ENCODE results near the gene CPNE5. TPM values are rescaled to one million over a fixed set of nuclear protein-coding genes. Genes with fewer than 3 reads are reported as not detected.
"Not testable (repeated sequence)": the region's sequence is repeated elsewhere in the genome, so short reads cannot be mapped to it uniquely, and the experiment has no call there.

CPNE5 gene
- total RNA-seq, 1 donor from 2014 or later: 0.13 TPM

DNA sequence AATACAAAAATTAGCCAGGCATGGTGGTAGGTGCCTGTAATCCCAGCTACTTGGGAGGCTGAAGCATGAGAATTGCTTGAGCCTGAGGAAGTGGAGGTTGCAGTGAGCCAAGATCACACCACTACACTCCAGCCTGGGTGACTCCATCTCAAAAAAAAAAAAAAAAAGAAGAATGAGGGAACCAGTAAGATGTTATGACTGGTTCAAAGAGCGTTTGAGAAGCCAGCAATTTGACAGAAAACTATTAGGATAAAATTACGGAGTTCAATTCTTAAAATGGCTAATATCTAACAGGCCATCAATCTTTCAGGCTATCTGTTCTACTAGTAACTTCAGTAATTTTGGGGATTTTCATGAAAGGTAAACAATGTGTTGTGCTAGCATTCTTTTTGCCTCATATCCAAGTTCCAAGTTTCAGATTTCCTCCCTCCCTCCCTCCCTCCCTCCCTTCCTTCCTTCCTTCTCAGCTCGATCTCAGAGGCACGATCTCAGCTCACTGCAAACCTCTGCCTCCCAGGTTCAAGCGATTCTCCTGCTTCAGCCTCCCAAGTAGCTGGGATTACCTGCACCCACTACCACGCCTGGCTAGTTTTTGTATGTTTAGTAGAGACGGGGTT is 134.2 kb downstream of the CPNE5 start:
- not testable (repeated sequence) for DNase-seq (ENCODE audit: low read depth)

DNA sequence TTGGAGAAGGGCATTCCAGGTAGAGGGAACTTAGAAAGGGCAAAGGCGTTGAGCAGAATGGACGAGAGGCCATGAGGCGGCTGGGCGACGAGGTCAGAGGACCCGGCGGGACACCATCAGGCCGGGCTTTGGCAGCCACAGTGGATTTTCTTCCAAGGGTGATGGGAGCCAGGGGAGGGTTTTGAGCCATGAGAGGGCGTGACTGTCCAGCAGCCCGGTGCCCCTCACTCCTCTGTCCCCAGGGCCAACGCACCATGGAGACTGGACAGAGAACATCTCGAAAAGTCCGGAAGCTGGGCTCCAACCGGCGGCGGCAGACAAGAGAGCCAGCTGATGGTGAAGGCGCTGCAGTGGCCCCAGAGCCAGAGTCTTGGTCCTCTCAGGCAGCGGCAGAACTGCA is 135.3 kb downstream of the CPNE5 start:
- no peak for DNase-seq (ENCODE audit: low read depth)

DNA sequence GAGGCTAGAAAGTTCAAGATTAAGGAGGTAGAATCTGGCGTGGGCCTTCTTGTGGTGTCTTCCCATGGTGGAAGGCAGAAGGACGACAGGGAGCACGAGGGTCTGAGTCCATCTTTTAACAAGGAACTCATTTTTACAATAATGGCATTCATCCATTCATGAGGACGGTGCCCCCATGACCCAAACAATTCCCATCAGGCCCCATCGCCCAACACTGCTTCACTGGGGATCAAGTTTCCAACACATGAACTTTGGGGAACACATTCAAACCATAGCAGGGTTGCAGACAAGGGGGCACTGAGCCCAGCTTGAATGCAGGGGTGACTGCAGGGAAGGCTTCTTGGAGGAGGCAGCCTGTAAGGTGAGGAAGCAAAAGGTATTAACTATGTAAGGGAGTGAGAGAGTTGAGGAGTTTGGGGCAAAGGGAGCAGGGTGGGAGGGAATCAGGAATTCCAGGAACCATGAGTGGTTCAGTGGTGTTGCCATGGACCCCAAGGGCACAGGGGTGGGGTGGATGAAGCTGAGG is 136.1 kb downstream of the CPNE5 start:
- DNase-seq (ENCODE audit: low read depth): no peak

DNA sequence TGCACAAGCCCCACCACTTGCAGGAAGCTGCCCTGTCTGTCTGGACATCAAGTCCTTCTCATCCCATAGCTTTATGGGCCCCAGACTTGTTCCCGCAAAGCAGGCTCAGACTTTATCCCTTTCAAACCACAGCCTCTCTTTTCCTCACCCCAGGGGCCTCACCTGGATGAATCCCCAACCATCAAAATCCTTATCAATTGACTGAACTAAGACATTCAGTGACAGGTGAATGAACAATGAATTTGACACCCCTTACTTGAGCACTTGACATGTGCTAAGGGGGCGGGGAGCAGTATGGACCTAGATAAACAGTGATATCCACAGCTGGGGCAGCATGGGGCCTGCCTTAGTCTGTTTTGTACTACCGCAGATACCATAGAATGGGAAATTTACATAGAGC is 136.6 kb downstream of the CPNE5 start:
- DNase-seq (ENCODE audit: low read depth): no peak

DNA sequence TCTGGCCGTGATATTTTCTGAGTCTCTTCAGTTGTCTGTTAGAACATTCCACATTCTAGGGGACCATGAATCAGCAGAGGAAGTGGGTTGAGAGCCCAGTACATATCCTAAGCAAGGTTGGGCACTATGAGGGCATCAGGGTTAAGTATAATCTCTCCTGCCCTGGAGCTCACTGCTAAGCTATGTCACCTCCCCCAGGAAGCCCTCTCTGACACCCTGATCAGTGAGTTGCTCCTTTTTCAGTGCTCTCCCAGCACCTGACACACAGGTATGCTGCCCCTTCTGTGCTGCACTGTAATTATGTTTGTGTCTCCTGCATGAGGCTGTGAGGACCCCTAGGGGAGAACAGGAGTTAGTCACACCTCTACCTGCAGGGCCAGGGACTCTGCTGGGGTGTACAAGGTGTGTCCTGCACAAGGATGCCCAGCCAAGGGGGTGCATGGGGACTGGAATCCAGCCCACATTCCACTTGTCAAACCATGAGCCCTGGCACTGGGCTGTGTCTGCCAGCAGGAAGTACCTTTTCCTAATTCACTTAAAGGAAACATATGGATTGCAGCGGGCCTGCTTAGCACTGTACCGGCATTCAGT is 137.7 kb downstream of the CPNE5 start:
- peak; percentile 25 for DNase-seq (ENCODE audit: low read depth)

DNA sequence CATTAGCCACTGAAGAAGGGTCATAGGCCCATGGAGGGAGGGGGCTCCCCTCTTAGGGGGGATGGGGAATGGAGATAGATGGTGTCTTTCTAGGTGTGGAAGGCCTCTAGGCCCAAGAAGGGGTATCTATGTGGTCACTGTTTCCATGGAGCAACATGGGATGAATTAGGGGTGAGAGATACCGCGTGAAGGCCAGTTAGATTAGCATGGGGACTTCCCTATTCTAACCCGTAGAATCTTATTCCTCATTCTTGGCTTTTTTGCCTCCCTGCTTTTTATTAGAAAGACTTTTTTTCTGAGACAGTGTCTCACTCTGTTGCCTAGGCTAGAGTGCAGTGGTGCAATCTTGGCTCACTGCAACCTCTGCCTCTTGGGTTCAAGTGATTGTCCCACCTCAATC is 138.4 kb downstream of the CPNE5 start:
- DNase-seq (ENCODE audit: low read depth): no peak

DNA sequence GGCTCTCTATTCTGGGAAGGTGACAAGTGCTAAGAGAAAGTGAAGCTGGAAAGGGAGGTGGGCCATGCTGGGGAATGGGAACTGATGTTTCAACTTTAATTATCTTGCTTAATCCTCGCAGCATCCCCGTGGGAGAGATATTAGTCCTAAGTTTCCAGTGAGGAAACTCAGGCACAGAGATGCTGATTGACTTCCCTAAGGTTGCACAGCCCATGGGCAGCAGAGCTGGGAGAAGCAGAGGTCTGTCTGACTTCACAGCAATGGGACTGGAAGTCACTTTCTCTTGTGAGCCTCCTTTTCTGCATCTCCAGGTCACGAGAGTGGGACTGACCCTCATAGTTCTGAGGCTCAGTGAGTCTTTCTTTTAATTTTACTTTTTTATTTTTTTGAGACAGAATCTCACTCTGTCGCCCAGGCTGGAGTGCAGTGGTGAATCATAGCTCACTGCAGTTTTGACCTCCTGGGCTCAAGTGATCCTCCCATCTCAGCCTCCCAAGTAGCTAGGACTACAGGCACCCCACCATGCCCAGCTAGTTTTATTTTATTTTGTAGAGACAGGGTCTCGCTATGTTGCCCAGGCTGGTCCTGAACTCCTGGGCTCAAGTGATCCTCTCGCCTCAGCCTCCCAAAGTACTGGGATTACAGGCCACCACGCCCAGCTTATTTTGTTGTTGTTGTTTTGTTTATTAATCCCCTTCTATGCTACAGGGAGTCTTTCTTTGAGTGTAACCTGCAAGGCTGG is 139.0 kb downstream of the CPNE5 start:
- no peak for DNase-seq (ENCODE audit: low read depth)

DNA sequence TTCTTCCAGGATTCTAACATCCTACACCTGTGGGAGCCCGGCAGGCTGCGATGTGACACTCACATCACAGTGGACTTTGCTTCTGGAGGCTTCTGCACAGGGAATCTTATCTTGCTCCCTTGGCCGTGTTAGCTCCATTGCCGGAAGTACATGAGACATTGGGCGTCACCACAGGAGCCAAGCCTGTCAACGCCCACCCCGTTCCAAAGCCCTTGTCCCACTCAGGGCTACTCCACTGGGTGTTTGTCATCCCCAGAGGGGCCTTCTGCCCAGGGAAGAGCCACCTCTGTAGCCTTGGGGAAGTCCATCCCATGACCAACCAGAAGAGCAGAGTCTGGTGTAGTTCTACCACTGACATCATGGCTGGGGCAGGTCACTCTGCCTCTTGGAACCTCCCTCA is 139.9 kb downstream of the CPNE5 start:
- DNase-seq (ENCODE audit: low read depth): no peak

DNA sequence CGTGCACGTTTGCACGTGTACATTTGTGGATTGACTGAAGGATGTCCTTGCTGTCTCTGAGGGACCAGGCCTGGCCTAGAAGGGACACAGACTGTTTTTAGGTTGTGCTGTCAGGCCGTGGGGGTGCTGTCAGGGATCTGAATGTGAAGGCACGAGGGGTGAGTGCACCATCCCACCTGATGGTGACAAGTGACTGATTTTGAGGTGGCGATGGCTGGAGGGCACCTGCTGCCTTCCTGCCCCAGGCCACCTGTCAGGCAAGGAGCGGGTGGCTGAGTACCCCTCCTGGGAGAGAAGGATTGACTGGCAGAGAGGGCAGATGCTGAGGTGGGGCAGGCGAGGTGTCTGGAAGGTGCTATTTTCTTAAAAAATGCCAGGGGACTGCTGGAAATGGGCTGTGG is 140.4 kb downstream of the CPNE5 start:
- no peak for DNase-seq (ENCODE audit: low read depth)

DNA sequence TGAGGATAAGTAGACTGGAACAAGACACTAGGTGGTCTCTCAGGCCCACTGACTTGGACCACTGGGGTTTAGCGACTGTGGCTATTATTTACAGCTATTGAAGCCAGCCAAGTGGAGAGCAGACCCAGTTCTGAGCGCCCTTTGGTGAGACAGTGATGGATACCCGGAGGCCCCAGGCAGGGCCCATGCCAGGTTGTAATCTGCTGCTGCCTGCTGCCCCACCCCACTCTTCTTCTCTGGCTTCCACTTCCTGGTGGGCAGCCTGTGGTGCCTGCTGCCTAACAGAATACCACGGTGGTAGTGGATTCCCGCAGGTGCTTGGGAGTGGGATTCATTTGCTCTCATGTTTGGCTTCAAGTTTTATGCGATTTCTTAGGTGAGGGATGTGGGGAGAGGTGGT is 141.0 kb downstream of the CPNE5 start:
- no peak for DNase-seq (ENCODE audit: low read depth)

DNA sequence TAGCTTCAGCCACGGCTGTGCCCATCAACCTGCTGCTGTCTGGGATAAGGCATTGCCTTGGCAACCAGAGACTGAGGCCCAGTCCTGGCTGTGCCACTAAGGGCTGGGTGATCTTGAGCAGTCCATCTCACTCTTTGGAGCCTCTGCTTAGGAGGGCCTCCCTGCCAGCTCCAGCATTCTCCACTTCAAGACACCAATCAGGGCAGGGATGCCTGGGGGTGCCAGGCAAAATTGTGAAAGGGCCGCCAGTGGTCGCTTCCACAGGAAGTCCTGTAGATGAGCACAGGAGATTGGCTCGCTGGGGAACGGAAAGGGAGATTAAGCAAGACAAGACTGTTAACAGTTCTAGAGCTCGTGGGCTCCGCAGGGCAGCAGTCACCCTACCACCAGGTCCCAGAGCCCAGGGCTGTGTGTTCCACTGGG is 141.8 kb downstream of the CPNE5 start, which contains the start of gene RAB44:
Gene RAB44 (plus strand): TSS at position 346 of the 423 bp plus-strand sequence. CDS start 6,410 bp downstream, outside the sequence.
- no peak for DNase-seq (ENCODE audit: low read depth)

DNA sequence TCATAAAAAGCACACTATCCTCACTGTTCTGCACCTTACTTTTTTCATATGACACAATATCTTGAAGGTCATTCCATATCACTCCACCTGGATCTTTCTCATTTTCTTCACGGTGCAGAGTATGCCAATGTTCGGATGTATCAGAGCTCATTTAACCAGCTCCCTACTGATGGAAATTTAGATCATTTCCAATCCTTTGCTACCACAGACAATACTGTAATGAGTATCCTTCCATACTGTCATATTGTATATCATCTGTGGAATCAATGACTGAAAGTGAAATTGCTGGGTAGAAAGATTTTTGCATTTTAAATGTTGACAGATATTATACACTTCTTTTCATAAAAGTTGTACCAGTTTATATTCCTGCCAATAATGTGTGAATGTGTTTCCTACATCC is 143.8 kb downstream of the CPNE5 start:
- DNase-seq (ENCODE audit: low read depth): no peak

DNA sequence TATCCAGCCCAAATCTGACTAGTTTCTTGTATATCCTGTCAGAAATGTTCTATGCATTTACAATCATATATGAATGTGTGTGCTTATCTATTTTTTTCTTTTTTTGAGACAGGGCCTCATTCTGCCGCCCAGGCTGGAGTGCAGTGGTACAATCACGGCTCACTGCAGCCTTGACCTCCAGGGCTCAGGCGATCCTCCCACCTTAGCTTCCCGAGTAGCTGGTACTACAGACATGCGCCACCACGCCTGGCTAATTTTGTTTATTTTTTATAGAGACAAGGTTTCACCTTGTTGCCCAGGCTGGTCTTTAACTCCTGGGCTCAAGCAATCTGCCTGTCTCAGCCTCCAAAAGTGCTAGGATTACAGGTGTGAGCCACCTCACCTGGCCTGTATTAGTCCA is 144.6 kb downstream of the CPNE5 start:
- no peak for DNase-seq (ENCODE audit: low read depth)

DNA sequence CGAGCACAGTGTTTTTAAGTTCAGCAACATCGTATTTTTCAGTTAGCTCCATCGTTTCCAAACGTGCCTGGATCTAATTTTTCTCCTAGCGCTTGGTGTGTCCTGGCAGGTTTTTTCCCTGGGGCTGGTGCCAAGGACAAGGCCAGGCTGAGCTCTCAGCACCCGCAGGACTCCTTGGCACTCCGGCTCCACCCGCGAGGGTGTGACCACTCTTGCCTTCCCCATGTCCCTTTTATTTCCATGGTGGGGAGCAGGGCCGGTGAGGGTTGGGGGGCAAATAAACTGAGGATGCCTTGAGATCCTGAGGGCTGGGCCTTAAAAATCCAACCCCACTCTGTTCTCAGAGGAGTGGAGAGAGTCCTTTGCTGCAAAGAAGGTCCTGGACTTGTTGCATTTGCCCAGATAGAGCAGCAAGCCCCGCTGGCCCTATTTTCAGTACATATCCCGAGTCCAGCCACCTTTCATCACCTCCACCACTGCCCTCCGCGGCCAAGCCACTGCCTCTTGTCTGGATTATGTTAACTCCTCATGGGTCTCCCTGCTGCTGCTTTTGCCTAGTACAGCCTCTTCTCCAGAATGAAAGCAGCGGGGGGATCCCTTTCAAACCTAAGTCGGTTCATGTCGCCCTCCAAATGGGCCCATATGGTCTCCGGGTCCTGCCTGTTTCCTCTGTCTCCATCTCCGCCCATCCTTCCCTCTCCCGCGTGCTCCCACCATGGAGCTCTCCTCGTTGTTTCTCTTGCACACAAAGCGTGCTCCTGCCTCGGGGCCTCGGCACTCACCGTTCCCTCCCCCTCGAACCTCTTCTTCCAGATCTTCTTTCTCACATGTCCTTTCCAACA is 146.2 kb downstream of the CPNE5 start:
- DNase-seq (ENCODE audit: low read depth): peak; percentile 56

DNA sequence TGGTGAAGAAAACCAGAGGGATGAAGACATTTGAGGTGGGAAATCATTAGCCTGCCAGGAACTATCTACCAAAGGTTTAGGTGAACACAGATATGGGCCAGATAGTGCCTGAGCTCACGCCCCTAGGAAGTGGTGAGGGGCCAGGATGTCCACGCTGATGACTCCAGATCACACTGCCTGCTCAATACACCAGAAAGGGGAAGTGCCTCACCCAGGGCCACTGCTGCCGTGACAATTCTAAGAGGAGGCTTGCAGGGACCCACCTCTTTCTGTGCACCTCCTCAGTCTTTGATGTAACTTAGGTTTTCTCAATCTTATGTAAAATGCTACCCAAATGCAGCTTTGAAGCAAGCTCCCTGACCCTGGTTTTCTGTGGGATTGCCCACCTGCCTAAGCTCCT is 147.0 kb downstream of the CPNE5 start:
- DNase-seq (ENCODE audit: low read depth): no peak

DNA sequence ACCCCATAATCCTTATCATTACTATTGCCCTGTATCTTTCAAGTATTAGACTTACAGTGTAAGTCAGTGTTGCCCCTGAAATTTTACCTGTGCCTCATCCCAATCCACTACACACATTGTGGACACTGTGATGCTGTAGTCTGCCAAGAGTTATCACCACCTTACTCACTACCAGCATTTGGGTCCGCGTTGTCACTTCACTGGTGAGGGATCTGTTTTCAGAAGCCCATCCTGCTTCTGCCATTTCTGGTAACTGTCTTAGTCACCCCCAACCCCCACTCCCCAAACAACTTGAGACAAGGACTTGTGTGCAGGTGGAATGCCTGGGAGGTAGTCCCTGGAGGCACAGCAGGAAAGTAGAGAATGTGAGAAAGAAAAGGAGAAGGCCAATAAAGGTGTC is 147.6 kb downstream of the CPNE5 start:
- DNase-seq (ENCODE audit: low read depth): no peak

DNA sequence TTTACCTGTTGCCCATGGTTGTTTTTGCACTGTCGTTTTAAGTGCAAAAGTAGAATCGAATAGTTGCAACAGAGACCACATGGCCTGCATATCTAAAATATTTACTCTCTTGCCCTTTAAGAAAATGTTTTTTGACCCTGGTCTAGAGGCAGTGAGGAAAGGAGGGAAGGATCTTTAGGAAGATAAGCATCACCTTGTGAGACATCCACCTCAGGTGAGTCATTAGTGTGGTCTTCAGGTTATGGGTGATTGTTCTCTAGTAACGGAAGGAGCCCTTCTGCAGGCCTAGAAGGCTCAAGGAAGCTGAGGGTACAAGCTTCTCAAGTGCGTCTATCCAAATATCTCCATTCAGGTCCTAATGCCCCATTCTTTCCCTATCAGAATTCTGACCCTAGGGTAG is 148.2 kb downstream of the CPNE5 start:
- DNase-seq (ENCODE audit: low read depth): no peak

All from myocyte (in vitro differentiated cells).